GM12874 (cell line): ENCODE results near the gene ST14.

Source experiments
- CTCF ChIP-seq: IDR thresholded peaks from 2 replicates; pipeline ENCODE4 v1.5.1; 2011; ENCODE audit warnings: low read depth, mild to moderate bottlenecking, control low read depth, low read length, moderate library complexity; ENCODE audit not compliant: insufficient read depth

Gene ST14

GRCh38 chr11:130206141-130206540, 46.6 kb downstream of the ST14 start:
- TF ChIP-seq CTCF = no peak

- TF ChIP-seq CTCF = no peak
These were observed 48.9 kb downstream of the ST14 start for GRCh38 chr11:130208241-130209127.

- TF ChIP-seq CTCF = no peak
These were observed 49.7 kb downstream of the ST14 start for GRCh38 chr11:130209128-130209932.

GRCh38 chr11:130209954-130210854, 50.6 kb downstream of the ST14 start:
- TF ChIP-seq CTCF = no peak

- no peak for TF ChIP-seq CTCF
These were observed 51.6 kb downstream of the ST14 start for GRCh38 chr11:130211144-130211543.

GRCh38 chr11:130211781-130212401, 52.3 kb downstream of the ST14 start:
- no peak for TF ChIP-seq CTCF
